DMS 273 (cell line): Measurements from ENCODE around the gene TEX11.
"Not testable (repeated sequence)": the region's sequence is repeated elsewhere in the genome, so short reads cannot be mapped to it uniquely, and the experiment has no call there.

Source experiments
- DNase-seq: peaks from one replicate; lab custom pipeline; 2025; ENCODE audit not compliant: unreplicated experiment; lab: John Stamatoyannopoulos, UW

The TEX11 gene

GRCh38 chrX:70908541-70908940, at the start of gene TEX11:
TSS of gene TEX11 (minus strand) at chrX:70908711. CDS start at chrX:70907789, 922 bp downstream.
- DNase-seq, result no peak

GRCh38 chrX:70954871-70955270, 46.4 kb upstream of the TEX11 start:
- DNase-seq, result no peak

- DNase-seq, result no peak
Observed at GRCh38 chrX:70924294-70924911, 15.9 kb upstream of the TEX11 start.

GRCh38 chrX:70922774-70923473, 14.4 kb upstream of the TEX11 start:
- no peak for DNase-seq

GRCh38 chrX:70921709-70922352, 13.3 kb upstream of the TEX11 start:
- no peak for DNase-seq

GRCh38 chrX:70916754-70917153, 8.2 kb upstream of the TEX11 start:
- DNase-seq, result no peak

GRCh38 chrX:70907900-70908299, 611 bp downstream of the TEX11 start:
- DNase-seq, result peak; percentile 15

GRCh38 chrX:70901465-70901864, 7.0 kb downstream of the TEX11 start:
- DNase-seq, result no peak

GRCh38 chrX:70890441-70890840, 18.1 kb downstream of the TEX11 start:
- DNase-seq, result not testable (repeated sequence)

- DNase-seq, result no peak
Observed at GRCh38 chrX:70878902-70879301, 29.6 kb downstream of the TEX11 start.

- DNase-seq, result no peak
Observed at GRCh38 chrX:70852294-70852693, 56.2 kb downstream of the TEX11 start.

- not testable (repeated sequence) for DNase-seq
Observed at GRCh38 chrX:70844081-70844480, 64.4 kb downstream of the TEX11 start.

- DNase-seq, result not testable (repeated sequence)
Observed at GRCh38 chrX:70843620-70844019, 64.9 kb downstream of the TEX11 start.

- DNase-seq, result no peak
Observed at GRCh38 chrX:70834589-70834988, 73.9 kb downstream of the TEX11 start.

GRCh38 chrX:70826715-70827114, 81.8 kb downstream of the TEX11 start:
- DNase-seq, result peak; percentile 66

- DNase-seq, result no peak
Observed at GRCh38 chrX:70825366-70825765, 83.1 kb downstream of the TEX11 start.

GRCh38 chrX:70808942-70809940, 99.3 kb downstream of the TEX11 start:
- DNase-seq, result no peak

- no peak for DNase-seq
Observed at GRCh38 chrX:70806081-70806480, 102.4 kb downstream of the TEX11 start.

GRCh38 chrX:70796742-70797141, 111.8 kb downstream of the TEX11 start:
- not testable (repeated sequence) for DNase-seq

- no peak for DNase-seq
Observed at GRCh38 chrX:70774223-70774622, 134.3 kb downstream of the TEX11 start.

- DNase-seq, result peak; percentile 40
Observed at GRCh38 chrX:70769659-70770227, 138.8 kb downstream of the TEX11 start.
